GM12878 (cell line): ENCODE measurements around the gene USP4.

ENCODE experiments used
- BRCA1 ChIP-seq: IDR thresholded peaks from 2 replicates; pipeline ENCODE4 v1.6.1; 2011; ENCODE audit warnings: low read depth, low read length, improper control_type of control experiment
- CEBPB ChIP-seq, 2 experiments: fragments of 150-350 bp in 1 of 2; IDR thresholded peaks; 2 replicates each; pipeline ENCODE4 v1.6.1; 2012 to 2014; ENCODE audit warnings: low read depth in 2 of 2, low read length in 2 of 2, borderline replicate concordance in 1 of 2, inconsistent platforms in 1 of 2
- ETV6 ChIP-seq, 2 experiments: fragments of 450-650 bp in 1 of 2; IDR thresholded peaks in 1 of 2; conservative IDR thresholded peaks in 1 of 2; 2 replicates each; pipeline ENCODE4 v1.6.1; 2014; ENCODE audit warnings: antibody characterized with exemption in 1 of 2, borderline replicate concordance in 1 of 2, low read depth in 1 of 2, mild to moderate bottlenecking in 1 of 2, moderate library complexity in 1 of 2
- GABPA ChIP-seq: IDR thresholded peaks from 2 replicates; pipeline ENCODE4 v1.6.1; 2014; ENCODE audit warnings: antibody characterized with exemption, low read depth, mild to moderate bottlenecking, inconsistent platforms
- NRF1 ChIP-seq: conservative IDR thresholded peaks from 2 replicates; pipeline ENCODE4 v1.6.1; 2011; ENCODE audit warnings: mild to moderate bottlenecking, low read depth, low read length, improper control_type of control experiment
- RB1 ChIP-seq: fragments of 450-650 bp; formaldehyde crosslinking; IDR thresholded peaks from 2 replicates; pipeline ENCODE4 v1.6.1; 2017; ENCODE audit warnings: mild to moderate bottlenecking, borderline replicate concordance
- SP1 ChIP-seq: IDR thresholded peaks from one replicate; pipeline ENCODE4 v1.6.1; 2011; ENCODE audit warnings: low read depth, low read length
- SUZ12 ChIP-seq: fragments of 200-600 bp; sonication (generic); IDR thresholded peaks from one replicate; pipeline ENCODE4 v1.6.1; 2018; ENCODE audit warnings: antibody characterized with exemption, mild to moderate bottlenecking; ENCODE audit not compliant: unreplicated experiment
- TAF1 ChIP-seq: IDR thresholded peaks from 2 replicates; pipeline ENCODE4 v1.6.1; 2011; ENCODE audit warnings: mild to moderate bottlenecking, low read depth, low read length, borderline replicate concordance
- TARDBP ChIP-seq: IDR thresholded peaks from 2 replicates; pipeline ENCODE4 v1.6.1; 2016; ENCODE audit warnings: borderline replicate concordance
- USF2 ChIP-seq: IDR thresholded peaks from 2 replicates; pipeline ENCODE4 v1.6.1; 2011; ENCODE audit warnings: low read depth, low read length, improper control_type of control experiment, borderline replicate concordance
- TF ChIP-seq, protein P1 (sequence below): IDR thresholded peaks from 2 replicates; pipeline ENCODE4 v1.6.1; 2012; ENCODE audit warnings: low read length, inconsistent platforms
- TF ChIP-seq, protein P2 (sequence below), 3 experiments: IDR thresholded peaks in 2 of 3; conservative IDR thresholded peaks in 1 of 3; 2 replicates each; pipeline ENCODE4 v1.5.1; 2011; ENCODE audit warnings: low read depth in 3 of 3, low read length in 3 of 3, mild to moderate bottlenecking in 3 of 3, control low read depth in 2 of 3, moderate library complexity in 2 of 3, inconsistent platforms in 1 of 3, mixed read lengths in 1 of 3; ENCODE audit not compliant: control insufficient read depth in 2 of 3, insufficient read depth in 1 of 3; ENCODE audit errors: extremely low read depth in 1 of 3
- TF ChIP-seq, protein P3 (sequence below): IDR thresholded peaks from 2 replicates; pipeline ENCODE4 v1.6.1; 2011; ENCODE audit warnings: borderline replicate concordance, low read depth, mild to moderate bottlenecking, moderate library complexity, mixed read lengths, low read length; ENCODE audit not compliant: insufficient read depth; ENCODE audit errors: extremely low read length

GRCh38 chr3:49386056-49386756 is 46.4 kb upstream of the USP4 start:
- TF ChIP-seq RB1 (no peak), BRCA1 (no peak), TAF1 (no peak), CEBPB (IDR thresholded peaks at IDR 0.05; ENCODE audit: borderline replicate concordance in 1 of 2, low read depth in 2 of 2, low read length in 2 of 2) (no peak), SP1 (no peak), NRF1 (no peak), GABPA (no peak), SUZ12 (no peak), TARDBP (no peak), USF2 (no peak), ETV6 (conservative IDR thresholded peaks at IDR 0.05 in 1 of 2, IDR thresholded peaks at IDR 0.05 in 1 of 2; ENCODE audit: borderline replicate concordance in 1 of 2, low read depth in 1 of 2) (no peak)
- TF ChIP-seq, protein P1, sequence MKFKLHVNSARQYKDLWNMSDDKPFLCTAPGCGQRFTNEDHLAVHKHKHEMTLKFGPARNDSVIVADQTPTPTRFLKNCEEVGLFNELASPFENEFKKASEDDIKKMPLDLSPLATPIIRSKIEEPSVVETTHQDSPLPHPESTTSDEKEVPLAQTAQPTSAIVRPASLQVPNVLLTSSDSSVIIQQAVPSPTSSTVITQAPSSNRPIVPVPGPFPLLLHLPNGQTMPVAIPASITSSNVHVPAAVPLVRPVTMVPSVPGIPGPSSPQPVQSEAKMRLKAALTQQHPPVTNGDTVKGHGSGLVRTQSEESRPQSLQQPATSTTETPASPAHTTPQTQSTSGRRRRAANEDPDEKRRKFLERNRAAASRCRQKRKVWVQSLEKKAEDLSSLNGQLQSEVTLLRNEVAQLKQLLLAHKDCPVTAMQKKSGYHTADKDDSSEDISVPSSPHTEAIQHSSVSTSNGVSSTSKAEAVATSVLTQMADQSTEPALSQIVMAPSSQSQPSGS: no peak
- TF ChIP-seq, protein P2, sequence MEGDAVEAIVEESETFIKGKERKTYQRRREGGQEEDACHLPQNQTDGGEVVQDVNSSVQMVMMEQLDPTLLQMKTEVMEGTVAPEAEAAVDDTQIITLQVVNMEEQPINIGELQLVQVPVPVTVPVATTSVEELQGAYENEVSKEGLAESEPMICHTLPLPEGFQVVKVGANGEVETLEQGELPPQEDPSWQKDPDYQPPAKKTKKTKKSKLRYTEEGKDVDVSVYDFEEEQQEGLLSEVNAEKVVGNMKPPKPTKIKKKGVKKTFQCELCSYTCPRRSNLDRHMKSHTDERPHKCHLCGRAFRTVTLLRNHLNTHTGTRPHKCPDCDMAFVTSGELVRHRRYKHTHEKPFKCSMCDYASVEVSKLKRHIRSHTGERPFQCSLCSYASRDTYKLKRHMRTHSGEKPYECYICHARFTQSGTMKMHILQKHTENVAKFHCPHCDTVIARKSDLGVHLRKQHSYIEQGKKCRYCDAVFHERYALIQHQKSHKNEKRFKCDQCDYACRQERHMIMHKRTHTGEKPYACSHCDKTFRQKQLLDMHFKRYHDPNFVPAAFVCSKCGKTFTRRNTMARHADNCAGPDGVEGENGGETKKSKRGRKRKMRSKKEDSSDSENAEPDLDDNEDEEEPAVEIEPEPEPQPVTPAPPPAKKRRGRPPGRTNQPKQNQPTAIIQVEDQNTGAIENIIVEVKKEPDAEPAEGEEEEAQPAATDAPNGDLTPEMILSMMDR (IDR thresholded peaks at IDR 0.05 in 2 of 3, conservative IDR thresholded peaks at IDR 0.05 in 1 of 3; ENCODE audit: control insufficient read depth in 2 of 3, extremely low read depth in 1 of 3, insufficient read depth in 1 of 3, low read depth in 3 of 3, low read length in 3 of 3): no peak
- TF ChIP-seq, protein P3, sequence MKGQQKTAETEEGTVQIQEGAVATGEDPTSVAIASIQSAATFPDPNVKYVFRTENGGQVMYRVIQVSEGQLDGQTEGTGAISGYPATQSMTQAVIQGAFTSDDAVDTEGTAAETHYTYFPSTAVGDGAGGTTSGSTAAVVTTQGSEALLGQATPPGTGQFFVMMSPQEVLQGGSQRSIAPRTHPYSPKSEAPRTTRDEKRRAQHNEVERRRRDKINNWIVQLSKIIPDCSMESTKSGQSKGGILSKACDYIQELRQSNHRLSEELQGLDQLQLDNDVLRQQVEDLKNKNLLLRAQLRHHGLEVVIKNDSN: no peak
